ENCODE measurements around the gene ZNF674. TPM values are rescaled to one million over a fixed set of nuclear protein-coding genes. Genes with fewer than 3 reads are reported as not detected.
"Not testable (repeated sequence)": the region's sequence is repeated elsewhere in the genome, so short reads cannot be mapped to it uniquely, and the experiment has no call there.

The ZNF674 gene
- total RNA-seq, 1 donor from 2014 or later, result 5.6 TPM

- Histone ChIP-seq H3K27ac (no peak overlapping the region), H3K36me3 (no peaks in the 10 kb centered on the region), H3K4me1 (no peaks in the 10 kb centered on the region), H3K27me3 (ENCODE audit: low read depth) (no peaks in the 10 kb centered on the region), H3K4me3 (no peak overlapping the region), H3K9me3 (peaks cover 14% of the 10 kb centered on the region)
- intact Hi-C loops (cut with DNase I), result no loop called here
- ATAC-seq (no peak), DNase-seq (no peak)
- TF ChIP-seq, protein P1, sequence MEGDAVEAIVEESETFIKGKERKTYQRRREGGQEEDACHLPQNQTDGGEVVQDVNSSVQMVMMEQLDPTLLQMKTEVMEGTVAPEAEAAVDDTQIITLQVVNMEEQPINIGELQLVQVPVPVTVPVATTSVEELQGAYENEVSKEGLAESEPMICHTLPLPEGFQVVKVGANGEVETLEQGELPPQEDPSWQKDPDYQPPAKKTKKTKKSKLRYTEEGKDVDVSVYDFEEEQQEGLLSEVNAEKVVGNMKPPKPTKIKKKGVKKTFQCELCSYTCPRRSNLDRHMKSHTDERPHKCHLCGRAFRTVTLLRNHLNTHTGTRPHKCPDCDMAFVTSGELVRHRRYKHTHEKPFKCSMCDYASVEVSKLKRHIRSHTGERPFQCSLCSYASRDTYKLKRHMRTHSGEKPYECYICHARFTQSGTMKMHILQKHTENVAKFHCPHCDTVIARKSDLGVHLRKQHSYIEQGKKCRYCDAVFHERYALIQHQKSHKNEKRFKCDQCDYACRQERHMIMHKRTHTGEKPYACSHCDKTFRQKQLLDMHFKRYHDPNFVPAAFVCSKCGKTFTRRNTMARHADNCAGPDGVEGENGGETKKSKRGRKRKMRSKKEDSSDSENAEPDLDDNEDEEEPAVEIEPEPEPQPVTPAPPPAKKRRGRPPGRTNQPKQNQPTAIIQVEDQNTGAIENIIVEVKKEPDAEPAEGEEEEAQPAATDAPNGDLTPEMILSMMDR (IDR thresholded peaks at IDR 0.05), result no peak
Measured at GRCh38 chrX:46506076-46506475, 39.1 kb downstream of the ZNF674 start.

- Histone ChIP-seq H3K9me3 (peaks cover 35% of the 10 kb centered on the region), H3K36me3 (no peaks in the 10 kb centered on the region)
- intact Hi-C loops (cut with DNase I), result no loop called here
Measured at GRCh38 chrX:46502848-46503247, 42.4 kb downstream of the ZNF674 start.

GRCh38 chrX:46500054-46500453, 45.2 kb downstream of the ZNF674 start:
- Histone ChIP-seq H3K9me3 (peaks cover 42% of the 10 kb centered on the region), H3K4me3 (no peak overlapping the region), H3K4me1 (no peaks in the 10 kb centered on the region), H3K27ac (no peak overlapping the region), H3K27me3 (ENCODE audit: low read depth) (no peaks in the 10 kb centered on the region), H3K36me3 (no peaks in the 10 kb centered on the region)
- TF ChIP-seq, protein P1 (IDR thresholded peaks at IDR 0.05), result no peak
- no peak for DNase-seq
- no peak for ATAC-seq
- intact Hi-C loops (cut with DNase I), result no loop called here

More at GRCh38 chrX:46502848-46503247, 42.4 kb downstream of the ZNF674 start:
- DNase-seq (no peak), ATAC-seq (no peak)
- TF ChIP-seq, protein P1 (IDR thresholded peaks at IDR 0.05), result no peak
- Histone ChIP-seq H3K4me1 (no peaks in the 10 kb centered on the region), H3K4me3 (no peak overlapping the region), H3K27me3 (ENCODE audit: low read depth) (no peaks in the 10 kb centered on the region), H3K27ac (no peak overlapping the region)

DNA sequence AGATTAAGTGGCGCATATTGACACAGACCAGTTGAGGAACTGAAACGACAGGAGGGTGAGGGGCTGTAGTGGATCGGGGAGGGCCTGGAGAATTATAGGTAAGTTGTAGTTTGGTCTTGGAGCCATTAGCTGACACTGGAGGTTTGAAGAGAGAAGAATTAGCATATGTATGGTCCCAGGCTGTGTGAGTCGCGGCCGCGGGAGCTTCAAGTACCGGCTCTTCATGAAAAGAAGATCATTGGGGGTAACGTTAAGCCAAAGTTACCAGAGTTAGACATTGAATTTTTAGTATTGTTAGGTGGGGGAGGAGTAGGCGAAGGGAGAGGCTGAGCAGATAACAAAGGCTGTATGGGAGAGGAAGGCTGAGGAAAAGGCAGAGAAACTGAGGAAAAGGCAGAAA, 56.5 kb downstream of the ZNF674 start:
- no peaks in the 10 kb centered on the region for H3K9me3 ChIP-seq
- TF ChIP-seq, protein P1 (IDR thresholded peaks at IDR 0.05), result no peak
- intact Hi-C loops (cut with DNase I), result no loop called here

DNA sequence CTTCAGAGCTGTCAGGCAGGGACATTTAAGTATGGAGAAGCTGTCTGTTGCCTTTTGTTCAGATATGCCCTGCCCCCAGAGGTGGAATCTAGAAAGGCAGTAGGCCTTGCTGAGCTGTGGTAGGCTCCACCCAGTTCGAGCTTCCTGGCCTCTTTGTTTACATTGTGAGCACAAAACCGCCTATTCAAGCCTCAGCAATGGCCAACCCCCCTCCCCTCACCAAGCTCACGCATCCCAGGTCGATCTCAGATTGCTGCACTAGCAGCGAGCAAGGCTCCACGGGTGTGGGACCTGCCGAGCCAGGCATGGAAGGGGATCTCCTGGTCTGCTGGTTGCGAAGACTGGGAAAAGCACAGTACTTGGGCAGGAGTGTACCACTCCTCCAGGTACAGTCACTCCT, 59.3 kb downstream of the ZNF674 start:
- H3K4me3 ChIP-seq, result no peak overlapping the region
- no peak overlapping the region for H3K27ac ChIP-seq
- no peaks in the 10 kb centered on the region for H3K36me3 ChIP-seq
- H3K27me3 ChIP-seq (ENCODE audit: low read depth), result no peaks in the 10 kb centered on the region
- DNase-seq (no peak), ATAC-seq (no peak)
- H3K9me3 ChIP-seq, result no peaks in the 10 kb centered on the region
- H3K4me1 ChIP-seq, result no peaks in the 10 kb centered on the region
- intact Hi-C loops (cut with DNase I), result no loop called here
- TF ChIP-seq, protein P1 (IDR thresholded peaks at IDR 0.05), result no peak

More for the DNA sequence above, 56.5 kb downstream of the ZNF674 start:
- no peak for DNase-seq
- Histone ChIP-seq H3K27me3 (ENCODE audit: low read depth) (no peaks in the 10 kb centered on the region), H3K36me3 (no peaks in the 10 kb centered on the region), H3K4me1 (no peaks in the 10 kb centered on the region), H3K4me3 (no peak overlapping the region), H3K27ac (no peak overlapping the region)
- no peak for ATAC-seq

DNA sequence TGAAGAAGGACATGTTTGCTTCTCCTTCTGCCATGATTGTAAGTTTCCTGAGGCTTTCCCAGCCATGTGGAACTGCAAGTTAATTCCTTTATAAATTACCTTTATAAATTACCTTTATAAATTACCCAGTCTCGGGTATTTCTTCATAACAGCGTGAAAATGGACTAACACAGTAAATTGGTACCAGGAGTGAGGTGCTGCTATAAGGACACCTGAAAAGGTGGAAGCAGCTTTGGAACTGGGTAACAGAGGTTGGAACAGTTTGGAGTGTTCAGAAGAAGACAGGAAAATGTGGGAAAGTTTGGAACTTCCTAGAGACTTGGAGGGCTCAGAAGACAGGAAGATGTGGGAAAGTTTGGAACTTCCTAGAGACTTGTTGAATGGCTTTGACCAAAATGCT, 66.6 kb downstream of the ZNF674 start:
- ATAC-seq; H3K4me1 ChIP-seq; H3K36me3 ChIP-seq; H3K27me3 ChIP-seq (ENCODE audit: low read depth); intact Hi-C loops (cut with DNase I); H3K27ac ChIP-seq; DNase-seq; H3K9me3 ChIP-seq; H3K4me3 ChIP-seq: not testable (repeated sequence)
